Measurements from ENCODE around the gene ZBTB20. TPM values are rescaled to one million over a fixed set of nuclear protein-coding genes. Genes with fewer than 3 reads are reported as not detected.

Gene ZBTB20
- total and polyA plus RNA-seq, 2 donors (not counting 1 experiment from before 2014, with no cell fraction given), result 4.0 to 123 TPM

- Histone ChIP-seq H3K36me3 (replicated peaks in 1 of 2; ENCODE audit: control extremely low read depth in 1 of 2, control insufficient read depth in 1 of 2, extremely low read depth in 1 of 2, insufficient read depth in 2 of 2, low read length in 1 of 2) (no peaks in the 10 kb centered on the region), H2AFZ (ENCODE audit: insufficient read depth, low read depth, low read length, poor library complexity, severe bottlenecking) (no peak overlapping the region), H3K4me1 (ENCODE audit: control insufficient read depth in 2 of 2, insufficient read depth in 2 of 2, low read length in 2 of 2) (no peaks in the 10 kb centered on the region), H4K20me1 (ENCODE audit: control insufficient read depth, insufficient read depth, low read length, poor library complexity, severe bottlenecking) (no peaks in the 10 kb centered on the region), H3K9ac (ENCODE audit: low read length) (no peak overlapping the region), H3K27me3 (replicated peaks in 1 of 4; ENCODE audit: control extremely low read depth in 1 of 4, control insufficient read depth in 3 of 4, insufficient read depth in 4 of 4, low read length in 3 of 4) (no peaks in the 10 kb centered on the region), H3K27ac (ENCODE audit: low read length in 2 of 2) (no peak overlapping the region), H3K9me3 (ENCODE audit: control extremely low read depth in 1 of 3, control insufficient read depth in 2 of 3, insufficient read depth in 1 of 3, low read length in 2 of 3) (peaks cover 0 to 7% (median 0%) of the 10 kb centered on the region in 3 donors), H3K4me3 (ENCODE audit: control extremely low read depth in 1 of 5, extremely low read depth in 1 of 5, insufficient read depth in 1 of 5, low read depth in 2 of 5, low read length in 4 of 5) (no peak overlapping the region), H3K79me2 (ENCODE audit: control insufficient read depth, insufficient read depth, low read length) (no peaks in the 10 kb centered on the region), H3K4me2 (replicated peaks; ENCODE audit: low read depth, low read length, poor library complexity, severe bottlenecking) (no peak overlapping the region)
- no peak overlapping the region for H3K4me3 Mint-ChIP-seq
- no CpG with 5 or more reads among the region's 1 CpG for WGBS (ENCODE audit: insufficient coverage)
- ChIA-PET CTCF (no interaction called here), POLR2A (no interaction called here)
- no peak for TF ChIP-seq CTCF (IDR thresholded peaks at IDR 0.05)
- no peak for TF ChIP-seq EZH2 (IDR thresholded peaks at IDR 0.05; ENCODE audit: borderline replicate concordance, insufficient read depth, low read depth, low read length, poor library complexity, severe bottlenecking)
- no peaks in the 10 kb centered on the region for H3K27me3 Mint-ChIP-seq
- H3K9me3 Mint-ChIP-seq (ENCODE audit: insufficient read depth), result peaks cover 2% of the 10 kb centered on the region
- DNase-seq (no peak), ATAC-seq (ENCODE audit: low read depth) (no peak)
- H3K27ac Mint-ChIP-seq, result no peak overlapping the region
- intact Hi-C loops (cut with micrococcal nuclease), result no loop called here
- peaks cover 2% of the 10 kb centered on the region for H3K4me1 Mint-ChIP-seq
Measured at GRCh38 chr3:114933407-114933806, 213.7 kb downstream of the ZBTB20 start.

GRCh38 chr3:114929971-114930732 lies 216.9 kb downstream of the ZBTB20 start:
- no peak overlapping the region for H3K4me3 Mint-ChIP-seq

More at GRCh38 chr3:114929971-114930732, 216.9 kb downstream of the ZBTB20 start:
- H3K9me3 ChIP-seq (ENCODE audit: control extremely low read depth in 1 of 3, control insufficient read depth in 2 of 3, insufficient read depth in 1 of 3, low read length in 2 of 3), result no peaks in the 10 kb centered on the region
- H3K9ac ChIP-seq (ENCODE audit: low read length), result no peak overlapping the region
- H3K4me3 ChIP-seq (ENCODE audit: control extremely low read depth in 1 of 5, extremely low read depth in 1 of 5, insufficient read depth in 1 of 5, low read depth in 2 of 5, low read length in 4 of 5), result no peak overlapping the region
- DNase-seq (no peak), ATAC-seq (ENCODE audit: low read depth) (no peak)
- no peaks in the 10 kb centered on the region for H3K36me3 ChIP-seq (replicated peaks in 1 of 2; ENCODE audit: control extremely low read depth in 1 of 2, control insufficient read depth in 1 of 2, extremely low read depth in 1 of 2, insufficient read depth in 2 of 2, low read length in 1 of 2)
- H3K4me2 ChIP-seq (replicated peaks; ENCODE audit: low read depth, low read length, poor library complexity, severe bottlenecking), result no peak overlapping the region
- intact Hi-C loops (cut with micrococcal nuclease), result no loop called here
- ChIA-PET CTCF (no interaction called here), POLR2A (no interaction called here)
- no peaks in the 10 kb centered on the region for H3K79me2 ChIP-seq (ENCODE audit: control insufficient read depth, insufficient read depth, low read length)
- no peaks in the 10 kb centered on the region for H3K27me3 ChIP-seq (replicated peaks in 1 of 4; ENCODE audit: control extremely low read depth in 1 of 4, control insufficient read depth in 3 of 4, insufficient read depth in 4 of 4, low read length in 3 of 4)
- H3K27ac Mint-ChIP-seq, result no peak overlapping the region
- H3K27ac ChIP-seq (ENCODE audit: low read length in 2 of 2), result no peak overlapping the region
- H3K9me3 Mint-ChIP-seq (ENCODE audit: insufficient read depth), result peaks cover 2% of the 10 kb centered on the region
- no peaks in the 10 kb centered on the region for H3K27me3 Mint-ChIP-seq
- H3K4me1 ChIP-seq (ENCODE audit: control insufficient read depth in 2 of 2, insufficient read depth in 2 of 2, low read length in 2 of 2), result no peaks in the 10 kb centered on the region
- H3K4me1 Mint-ChIP-seq, result no peaks in the 10 kb centered on the region
- no peak overlapping the region for H2AFZ ChIP-seq (ENCODE audit: insufficient read depth, low read depth, low read length, poor library complexity, severe bottlenecking)
- TF ChIP-seq CTCF (IDR thresholded peaks at IDR 0.05) (no peak), EZH2 (IDR thresholded peaks at IDR 0.05; ENCODE audit: borderline replicate concordance, insufficient read depth, low read depth, low read length, poor library complexity, severe bottlenecking) (no peak)
- 98% methylated on average over 9 of the region's 21 CpGs for WGBS (ENCODE audit: insufficient coverage)
- H4K20me1 ChIP-seq (ENCODE audit: control insufficient read depth, insufficient read depth, low read length, poor library complexity, severe bottlenecking), result no peaks in the 10 kb centered on the region

Measured in B cell (primary cell).